ENCODE measurements around the gene IFT88.

The IFT88 gene

GRCh38 chr13:20711301-20712044 lies 144.5 kb downstream of the IFT88 start:
- Histone ChIP-seq H3K27ac (ENCODE audit: low read depth, low read length) (no peak overlapping the region), H3K9me3 (ENCODE audit: insufficient read depth, low read depth, low read length) (no peaks in the 10 kb centered on the region), H3K4ac (ENCODE audit: low read depth, low read length) (no peak overlapping the region), H3K27me3 (ENCODE audit: insufficient read depth, low read length) (no peaks in the 10 kb centered on the region), H2BK5ac (ENCODE audit: low read depth, low read length, poor library complexity) (no peak overlapping the region), H2AK5ac (ENCODE audit: low read length) (no peak overlapping the region), H3K18ac (ENCODE audit: low read length) (no peak overlapping the region), H2BK12ac (ENCODE audit: low read length) (no peak overlapping the region), H4K91ac (ENCODE audit: low read depth, low read length) (no peak overlapping the region), H3K14ac (ENCODE audit: low read length) (no peak overlapping the region), H4K8ac (ENCODE audit: low read depth, low read length) (no peak overlapping the region), H3K36me3 (ENCODE audit: control insufficient read depth in 1 of 2, insufficient read depth in 2 of 2, low read length in 2 of 2) (no peaks in the 10 kb centered on the region), H3K23ac (ENCODE audit: low read length) (no peak overlapping the region), H3K4me3 (ENCODE audit: low read depth, low read length) (no peak overlapping the region), H3K4me2 (ENCODE audit: low read length) (no peak overlapping the region), H4K12ac (ENCODE audit: low read depth, low read length) (no peak overlapping the region), H3K79me1 (ENCODE audit: low read length) (no peaks in the 10 kb centered on the region), H3K79me2 (ENCODE audit: control insufficient read depth, insufficient read depth, low read length, poor library complexity) (no peaks in the 10 kb centered on the region), H3K4me1 (ENCODE audit: control insufficient read depth in 1 of 2, insufficient read depth in 2 of 2, low read length in 2 of 2) (peaks cover 0 to 7% of the 10 kb centered on the region in 2 experiments), H2AFZ (ENCODE audit: insufficient read depth, low read length, poor library complexity) (no peak overlapping the region), H2BK120ac (ENCODE audit: insufficient read depth, low read length, poor library complexity) (no peak overlapping the region), H3K9ac (ENCODE audit: low read length) (no peak overlapping the region)
- DNase-seq = peak in 1 of 2 donors; percentile 28
- WGBS (ENCODE audit: extremely low coverage, insufficient coverage, insufficient read length) = no CpG with 5 or more reads among the region's 13 CpGs

- Histone ChIP-seq H3K14ac (ENCODE audit: low read length) (no peak overlapping the region), H4K91ac (ENCODE audit: low read depth, low read length) (no peak overlapping the region), H3K9ac (ENCODE audit: low read length) (no peak overlapping the region), H3K36me3 (ENCODE audit: control insufficient read depth in 1 of 2, insufficient read depth in 2 of 2, low read length in 2 of 2) (no peaks in the 10 kb centered on the region), H2BK12ac (ENCODE audit: low read length) (no peak overlapping the region), H3K4ac (ENCODE audit: low read depth, low read length) (no peak overlapping the region), H3K27ac (ENCODE audit: low read depth, low read length) (no peak overlapping the region), H3K18ac (ENCODE audit: low read length) (no peak overlapping the region), H3K4me1 (ENCODE audit: control insufficient read depth in 1 of 2, insufficient read depth in 2 of 2, low read length in 2 of 2) (peaks cover 0 to 11% of the 10 kb centered on the region in 2 experiments), H3K27me3 (ENCODE audit: insufficient read depth, low read length) (no peaks in the 10 kb centered on the region), H3K9me3 (ENCODE audit: insufficient read depth, low read depth, low read length) (no peaks in the 10 kb centered on the region), H3K79me2 (ENCODE audit: control insufficient read depth, insufficient read depth, low read length, poor library complexity) (no peaks in the 10 kb centered on the region), H3K23ac (ENCODE audit: low read length) (no peak overlapping the region), H3K4me2 (ENCODE audit: low read length) (peak overlapping the region; percentile 48), H4K8ac (ENCODE audit: low read depth, low read length) (no peak overlapping the region), H3K4me3 (ENCODE audit: low read depth, low read length) (no peak overlapping the region), H2BK120ac (ENCODE audit: insufficient read depth, low read length, poor library complexity) (no peak overlapping the region), H2AK5ac (ENCODE audit: low read length) (no peak overlapping the region), H4K12ac (ENCODE audit: low read depth, low read length) (no peak overlapping the region), H3K79me1 (ENCODE audit: low read length) (no peaks in the 10 kb centered on the region), H2BK5ac (ENCODE audit: low read depth, low read length, poor library complexity) (no peak overlapping the region), H2AFZ (ENCODE audit: insufficient read depth, low read length, poor library complexity) (no peak overlapping the region)
- WGBS (ENCODE audit: extremely low coverage, insufficient coverage, insufficient read length) = no CpG with 5 or more reads among the region's 11 CpGs
- no peak for DNase-seq
These were observed 146.0 kb downstream of the IFT88 start for GRCh38 chr13:20713014-20713376.

DNA sequence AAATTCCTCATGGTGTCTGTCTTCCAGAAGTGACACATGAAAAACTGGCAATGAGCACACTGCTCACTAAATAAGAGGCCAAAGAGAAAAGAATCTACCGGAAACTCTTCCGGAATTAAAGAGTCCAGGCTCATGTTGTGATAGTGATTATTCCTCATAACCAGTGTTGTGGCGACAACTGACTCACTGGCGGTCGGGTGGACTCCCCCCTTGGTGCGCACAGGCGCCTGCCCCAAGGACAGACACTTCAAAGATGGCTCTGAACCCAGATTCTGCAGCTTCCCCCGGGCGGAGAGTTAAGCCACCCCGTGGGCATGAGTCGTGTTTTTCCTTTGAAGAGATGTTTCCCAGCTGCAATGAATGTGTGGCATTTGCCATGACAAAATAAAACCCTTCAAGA lies 146.8 kb downstream of the IFT88 start:
- H2BK5ac ChIP-seq (ENCODE audit: low read depth, low read length, poor library complexity) = no peak overlapping the region
- no peak overlapping the region for H3K9ac ChIP-seq (ENCODE audit: low read length)
- no CpG with 5 or more reads among the region's 11 CpGs for WGBS (ENCODE audit: extremely low coverage, insufficient coverage, insufficient read length)

DNA sequence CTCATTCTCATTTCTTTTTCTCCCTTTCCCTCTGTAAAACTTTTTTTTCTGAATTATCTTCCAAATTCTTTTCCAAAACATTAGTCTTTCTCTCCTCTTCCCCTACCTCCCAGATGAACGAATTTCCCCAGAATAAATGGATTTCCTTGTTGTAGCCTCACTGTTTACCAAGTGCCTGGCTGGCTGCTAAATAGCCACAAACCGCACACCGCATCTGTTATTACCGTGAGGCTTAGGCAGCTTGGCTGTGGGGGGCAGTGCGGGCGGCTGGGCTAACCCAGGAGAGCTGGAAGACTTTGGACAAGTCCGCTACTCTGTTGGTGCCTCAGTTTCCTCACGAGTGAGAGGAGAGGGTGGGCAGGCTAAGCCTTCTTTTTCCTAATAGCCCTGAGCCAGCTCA lies 147.2 kb downstream of the IFT88 start:
- H3K4me1 ChIP-seq (ENCODE audit: control insufficient read depth in 1 of 2, insufficient read depth in 2 of 2, low read length in 2 of 2) = peaks cover 0 to 11% of the 10 kb centered on the region in 2 experiments
- no peak overlapping the region for H3K14ac ChIP-seq (ENCODE audit: low read length)
- no peak for DNase-seq

More for the DNA sequence above, 146.8 kb downstream of the IFT88 start:
- H2AFZ ChIP-seq (ENCODE audit: insufficient read depth, low read length, poor library complexity) = no peak overlapping the region
- peaks cover 0 to 11% of the 10 kb centered on the region in 2 experiments for H3K4me1 ChIP-seq (ENCODE audit: control insufficient read depth in 1 of 2, insufficient read depth in 2 of 2, low read length in 2 of 2)
- no peak overlapping the region for H3K23ac ChIP-seq (ENCODE audit: low read length)
- no peaks in the 10 kb centered on the region for H3K79me2 ChIP-seq (ENCODE audit: control insufficient read depth, insufficient read depth, low read length, poor library complexity)
- no peak for DNase-seq
- H3K27ac ChIP-seq (ENCODE audit: low read depth, low read length) = no peak overlapping the region
- H3K4me2 ChIP-seq (ENCODE audit: low read length) = no peak overlapping the region
- H4K8ac ChIP-seq (ENCODE audit: low read depth, low read length) = no peak overlapping the region
- H3K14ac ChIP-seq (ENCODE audit: low read length) = no peak overlapping the region
- H3K79me1 ChIP-seq (ENCODE audit: low read length) = no peaks in the 10 kb centered on the region
- no peak overlapping the region for H3K4me3 ChIP-seq (ENCODE audit: low read depth, low read length)
- H3K9me3 ChIP-seq (ENCODE audit: insufficient read depth, low read depth, low read length) = peaks cover under 1% of the 10 kb centered on the region
- H2BK12ac ChIP-seq (ENCODE audit: low read length) = no peak overlapping the region
- no peak overlapping the region for H2AK5ac ChIP-seq (ENCODE audit: low read length)
- no peak overlapping the region for H3K4ac ChIP-seq (ENCODE audit: low read depth, low read length)
- no peak overlapping the region for H2BK120ac ChIP-seq (ENCODE audit: insufficient read depth, low read length, poor library complexity)
- H3K27me3 ChIP-seq (ENCODE audit: insufficient read depth, low read length) = no peaks in the 10 kb centered on the region
- no peak overlapping the region for H4K12ac ChIP-seq (ENCODE audit: low read depth, low read length)
- no peaks in the 10 kb centered on the region for H3K36me3 ChIP-seq (ENCODE audit: control insufficient read depth in 1 of 2, insufficient read depth in 2 of 2, low read length in 2 of 2)
- H4K91ac ChIP-seq (ENCODE audit: low read depth, low read length) = no peak overlapping the region
- H3K18ac ChIP-seq (ENCODE audit: low read length) = no peak overlapping the region

More for the DNA sequence above, 147.2 kb downstream of the IFT88 start:
- Histone ChIP-seq H3K27me3 (ENCODE audit: insufficient read depth, low read length) (no peaks in the 10 kb centered on the region), H3K9me3 (ENCODE audit: insufficient read depth, low read depth, low read length) (peaks cover 3% of the 10 kb centered on the region), H3K4me2 (ENCODE audit: low read length) (no peak overlapping the region), H3K27ac (ENCODE audit: low read depth, low read length) (no peak overlapping the region), H4K91ac (ENCODE audit: low read depth, low read length) (no peak overlapping the region), H3K79me2 (ENCODE audit: control insufficient read depth, insufficient read depth, low read length, poor library complexity) (no peaks in the 10 kb centered on the region), H4K12ac (ENCODE audit: low read depth, low read length) (no peak overlapping the region), H2BK5ac (ENCODE audit: low read depth, low read length, poor library complexity) (no peak overlapping the region), H3K79me1 (ENCODE audit: low read length) (no peaks in the 10 kb centered on the region), H2BK120ac (ENCODE audit: insufficient read depth, low read length, poor library complexity) (no peak overlapping the region), H3K18ac (ENCODE audit: low read length) (no peak overlapping the region), H2AFZ (ENCODE audit: insufficient read depth, low read length, poor library complexity) (no peak overlapping the region), H2AK5ac (ENCODE audit: low read length) (no peak overlapping the region), H4K8ac (ENCODE audit: low read depth, low read length) (no peak overlapping the region), H2BK12ac (ENCODE audit: low read length) (no peak overlapping the region), H3K36me3 (ENCODE audit: control insufficient read depth in 1 of 2, insufficient read depth in 2 of 2, low read length in 2 of 2) (no peaks in the 10 kb centered on the region), H3K9ac (ENCODE audit: low read length) (no peak overlapping the region), H3K4ac (ENCODE audit: low read depth, low read length) (no peak overlapping the region), H3K23ac (ENCODE audit: low read length) (no peak overlapping the region), H3K4me3 (ENCODE audit: low read depth, low read length) (no peak overlapping the region)
- no CpG with 5 or more reads among the region's 8 CpGs for WGBS (ENCODE audit: extremely low coverage, insufficient coverage, insufficient read length)
